ENCODE measurements around the gene TCAIM. TPM values are rescaled to one million over a fixed set of nuclear protein-coding genes. Genes with fewer than 3 reads are reported as not detected.
"Not testable (repeated sequence)": the region's sequence is repeated elsewhere in the genome, so short reads cannot be mapped to it uniquely, and the experiment has no call there.

The TCAIM gene
- polyA plus RNA-seq, 1 donor (not counting 4 experiments of a cell fraction or from before 2014, with no cell fraction given) = 28.0 TPM

GRCh38 chr3:44342176-44342790, 3.7 kb downstream of the TCAIM start:
- peaks cover 31% of the 10 kb centered on the region for H3K79me2 ChIP-seq (ENCODE audit: control insufficient read depth, insufficient read depth, low read length)
- H3K9ac ChIP-seq (ENCODE audit: control insufficient read depth, extremely low read depth, insufficient read depth, low read length) = no peak overlapping the region
- no peaks in the 10 kb centered on the region for H4K20me1 ChIP-seq (ENCODE audit: control insufficient read depth, extremely low read depth, insufficient read depth, low read length)
- dilution Hi-C loops (cut with MboI; ENCODE audit: extremely low pct_ligation_motif_present, low sequenced_read_pairs) = no loop called here
- no peak overlapping the region for H3K4me2 ChIP-seq (ENCODE audit: control insufficient read depth, extremely low read depth, insufficient read depth, low read depth, low read length)
- TF ChIP-seq EZH2 (IDR thresholded peaks at IDR 0.05; ENCODE audit: low read length) (no peak), CTCF (optimal IDR thresholded peaks at IDR 0.05 in 1 of 3, IDR thresholded peaks at IDR 0.05 in 1 of 3, conservative IDR thresholded peaks at IDR 0.05 in 1 of 3; ENCODE audit: extremely low read depth in 1 of 3, insufficient read depth in 2 of 3, low read length in 3 of 3) (no peak)
- H3K9me3 ChIP-seq (ENCODE audit: control insufficient read depth, low read depth, low read length) = no peaks in the 10 kb centered on the region
- H3K4me3 ChIP-seq (ENCODE audit: control insufficient read depth in 2 of 3, extremely low read depth in 1 of 3, insufficient read depth in 2 of 3, low read depth in 1 of 3, low read length in 3 of 3) = no peak overlapping the region
- FAIRE-seq = no peak
- peaks cover 11% of the 10 kb centered on the region for H3K4me1 ChIP-seq (ENCODE audit: control insufficient read depth, extremely low read depth, insufficient read depth, low read length)
- no peak overlapping the region for H3K27ac ChIP-seq (ENCODE audit: control insufficient read depth, insufficient read depth, low read length)
- H3K9me1 ChIP-seq (ENCODE audit: control insufficient read depth, extremely low read depth, insufficient read depth, low read length) = peaks cover 2% of the 10 kb centered on the region
- no peaks in the 10 kb centered on the region for H3K36me3 ChIP-seq (ENCODE audit: control insufficient read depth in 2 of 2, extremely low read depth in 1 of 2, insufficient read depth in 2 of 2, low read length in 2 of 2)
- no peaks in the 10 kb centered on the region for H3K27me3 ChIP-seq (ENCODE audit: control insufficient read depth, extremely low read depth, insufficient read depth, low read length)
- no peak for DNase-seq (ENCODE audit: low read depth, low spot score)
- H2AFZ ChIP-seq (ENCODE audit: control insufficient read depth, low read length) = no peak overlapping the region

GRCh38 chr3:44343421-44343820, 4.9 kb downstream of the TCAIM start:
- no peak overlapping the region for H3K9ac ChIP-seq (ENCODE audit: control insufficient read depth, extremely low read depth, insufficient read depth, low read length)
- no peaks in the 10 kb centered on the region for H3K27me3 ChIP-seq (ENCODE audit: control insufficient read depth, extremely low read depth, insufficient read depth, low read length)
- no peak overlapping the region for H3K27ac ChIP-seq (ENCODE audit: control insufficient read depth, insufficient read depth, low read length)
- peaks cover 31% of the 10 kb centered on the region for H3K79me2 ChIP-seq (ENCODE audit: control insufficient read depth, insufficient read depth, low read length)
- no peak for DNase-seq (ENCODE audit: low read depth, low spot score)
- H3K9me3 ChIP-seq (ENCODE audit: control insufficient read depth, low read depth, low read length) = no peaks in the 10 kb centered on the region
- TF ChIP-seq CTCF (optimal IDR thresholded peaks at IDR 0.05 in 1 of 3, IDR thresholded peaks at IDR 0.05 in 1 of 3, conservative IDR thresholded peaks at IDR 0.05 in 1 of 3; ENCODE audit: extremely low read depth in 1 of 3, insufficient read depth in 2 of 3, low read length in 3 of 3) = no peak
- no peak for TF ChIP-seq EZH2 (IDR thresholded peaks at IDR 0.05; ENCODE audit: low read length)
- no peak overlapping the region for H3K4me2 ChIP-seq (ENCODE audit: control insufficient read depth, extremely low read depth, insufficient read depth, low read depth, low read length)
- FAIRE-seq = no peak
- no peaks in the 10 kb centered on the region for H4K20me1 ChIP-seq (ENCODE audit: control insufficient read depth, extremely low read depth, insufficient read depth, low read length)
- dilution Hi-C loops (cut with MboI; ENCODE audit: extremely low pct_ligation_motif_present, low sequenced_read_pairs) = no loop called here
- H3K9me1 ChIP-seq (ENCODE audit: control insufficient read depth, extremely low read depth, insufficient read depth, low read length) = peaks cover 2% of the 10 kb centered on the region
- no peak overlapping the region for H2AFZ ChIP-seq (ENCODE audit: control insufficient read depth, low read length)
- H3K4me1 ChIP-seq (ENCODE audit: control insufficient read depth, extremely low read depth, insufficient read depth, low read length) = peaks cover 5% of the 10 kb centered on the region
- H3K36me3 ChIP-seq (ENCODE audit: control insufficient read depth in 2 of 2, extremely low read depth in 1 of 2, insufficient read depth in 2 of 2, low read length in 2 of 2) = no peaks in the 10 kb centered on the region
- H3K4me3 ChIP-seq (ENCODE audit: control insufficient read depth in 2 of 3, extremely low read depth in 1 of 3, insufficient read depth in 2 of 3, low read depth in 1 of 3, low read length in 3 of 3) = no peak overlapping the region

GRCh38 chr3:44346590-44346989, 8.0 kb downstream of the TCAIM start:
- H3K36me3 ChIP-seq (ENCODE audit: control insufficient read depth in 2 of 2, extremely low read depth in 1 of 2, insufficient read depth in 2 of 2, low read length in 2 of 2); H3K4me1 ChIP-seq (ENCODE audit: control insufficient read depth, extremely low read depth, insufficient read depth, low read length); DNase-seq (ENCODE audit: low read depth, low spot score); H2AFZ ChIP-seq (ENCODE audit: control insufficient read depth, low read length); dilution Hi-C loops (cut with MboI; ENCODE audit: extremely low pct_ligation_motif_present, low sequenced_read_pairs); H3K4me3 ChIP-seq (ENCODE audit: control insufficient read depth in 2 of 3, extremely low read depth in 1 of 3, insufficient read depth in 2 of 3, low read depth in 1 of 3, low read length in 3 of 3); H3K27me3 ChIP-seq (ENCODE audit: control insufficient read depth, extremely low read depth, insufficient read depth, low read length); H3K79me2 ChIP-seq (ENCODE audit: control insufficient read depth, insufficient read depth, low read length); H3K9me3 ChIP-seq (ENCODE audit: control insufficient read depth, low read depth, low read length); FAIRE-seq; H3K4me2 ChIP-seq (ENCODE audit: control insufficient read depth, extremely low read depth, insufficient read depth, low read depth, low read length); H4K20me1 ChIP-seq (ENCODE audit: control insufficient read depth, extremely low read depth, insufficient read depth, low read length); H3K9ac ChIP-seq (ENCODE audit: control insufficient read depth, extremely low read depth, insufficient read depth, low read length); H3K27ac ChIP-seq (ENCODE audit: control insufficient read depth, insufficient read depth, low read length); H3K9me1 ChIP-seq (ENCODE audit: control insufficient read depth, extremely low read depth, insufficient read depth, low read length): not testable (repeated sequence)
